GM19468 (cell line): ENCODE measurements around the gene AMPH.

Experiments used
- ATAC-seq: cut with Tn5 transposase; IDR thresholded peaks from one replicate; pipeline ENCODE4 v1.9.1; 2021; ENCODE audit warnings: mild to moderate bottlenecking, moderate library complexity, moderate number of reproducible peaks; ENCODE audit not compliant: unreplicated experiment; ENCODE audit errors: extremely low read depth

The AMPH gene

DNA sequence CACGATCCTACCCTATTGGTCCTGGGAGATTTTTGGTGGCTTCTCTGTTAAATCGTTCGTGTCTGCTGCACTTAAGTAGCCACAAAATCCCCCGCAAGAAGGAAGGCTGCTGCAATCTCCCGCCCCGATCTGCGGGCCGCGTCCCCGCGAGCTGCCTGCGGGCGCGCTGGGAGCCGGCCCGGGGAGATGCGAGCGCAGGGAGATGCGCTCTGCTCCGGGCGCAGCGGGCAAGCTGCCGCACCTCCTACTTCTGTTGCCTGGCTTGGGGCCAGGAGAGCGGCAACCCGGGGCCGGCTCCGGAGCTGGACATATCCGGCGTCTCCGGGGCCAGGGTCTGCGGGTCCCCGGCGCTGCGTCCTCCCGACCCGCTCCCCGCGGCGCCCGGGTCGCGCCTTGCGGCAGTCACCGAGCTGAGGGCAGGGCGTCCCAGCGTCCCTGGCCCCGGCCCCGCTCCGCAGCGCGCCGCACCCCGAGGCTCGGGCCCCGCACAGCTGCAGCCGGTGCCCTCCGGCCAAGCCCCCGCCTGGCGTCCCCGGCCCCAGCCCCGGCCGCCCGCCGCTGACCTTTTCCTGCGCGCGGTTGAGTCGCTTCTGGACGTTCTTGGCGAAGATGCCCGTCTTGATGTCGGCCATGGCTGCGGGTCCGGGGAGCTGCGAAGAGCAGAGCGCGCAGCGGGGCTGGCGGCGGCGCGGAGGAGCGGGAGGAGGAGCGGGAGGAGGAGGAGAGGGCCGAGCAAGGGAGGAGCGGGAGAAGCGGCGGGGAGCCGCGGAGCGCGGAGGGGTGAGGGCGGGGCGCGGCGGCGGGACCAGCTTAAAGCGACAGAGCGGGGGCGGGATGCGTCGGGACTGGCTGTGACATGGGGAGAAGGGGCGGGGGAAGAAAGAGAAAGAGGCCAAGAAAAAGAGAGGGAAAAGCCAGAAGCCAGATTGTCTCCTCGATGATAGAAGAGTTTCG lies at the start of gene AMPH:
Gene AMPH (minus strand): TSS at position 654 of the 954 bp plus-strand sequence. CDS start 22 bp downstream, at position 632.
- ATAC-seq: no peak

DNA sequence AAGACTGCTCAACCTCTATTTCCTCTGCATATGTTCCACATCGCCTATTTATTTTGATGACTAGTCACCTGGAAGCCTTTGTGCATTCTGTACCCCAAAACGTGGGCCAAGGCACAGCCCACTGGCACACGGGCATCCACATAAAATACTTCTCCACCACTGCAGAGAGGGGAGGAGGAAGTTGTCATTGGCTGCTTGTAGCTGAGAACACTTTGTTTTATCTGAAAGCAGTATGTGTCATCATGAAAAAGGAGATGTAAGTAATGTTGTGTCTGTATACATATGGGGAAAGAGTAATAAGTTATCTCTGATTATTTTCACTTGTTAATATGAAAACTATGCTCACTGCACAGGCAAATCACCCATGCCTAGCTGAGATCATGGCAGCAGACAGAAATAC lies 48.2 kb upstream of the AMPH start:
- ATAC-seq: no peak

DNA sequence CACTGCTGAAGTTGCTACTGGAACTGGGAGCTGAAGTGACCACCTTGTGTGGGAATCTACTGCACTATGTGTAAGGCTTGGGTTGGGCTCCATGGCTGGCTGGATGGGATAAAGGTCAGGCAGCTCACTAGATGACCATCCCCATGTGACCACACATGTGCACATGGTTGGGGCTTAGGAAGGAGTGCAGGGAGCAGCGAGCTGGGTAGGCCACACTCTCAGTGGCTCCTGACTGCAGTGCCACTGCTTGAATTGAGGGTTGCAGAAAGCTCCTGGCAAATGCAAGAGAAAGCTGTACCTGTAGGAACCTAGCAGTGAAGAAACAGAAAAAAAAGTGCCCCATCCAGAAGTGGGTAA lies 47.5 kb upstream of the AMPH start:
- no peak for ATAC-seq

DNA sequence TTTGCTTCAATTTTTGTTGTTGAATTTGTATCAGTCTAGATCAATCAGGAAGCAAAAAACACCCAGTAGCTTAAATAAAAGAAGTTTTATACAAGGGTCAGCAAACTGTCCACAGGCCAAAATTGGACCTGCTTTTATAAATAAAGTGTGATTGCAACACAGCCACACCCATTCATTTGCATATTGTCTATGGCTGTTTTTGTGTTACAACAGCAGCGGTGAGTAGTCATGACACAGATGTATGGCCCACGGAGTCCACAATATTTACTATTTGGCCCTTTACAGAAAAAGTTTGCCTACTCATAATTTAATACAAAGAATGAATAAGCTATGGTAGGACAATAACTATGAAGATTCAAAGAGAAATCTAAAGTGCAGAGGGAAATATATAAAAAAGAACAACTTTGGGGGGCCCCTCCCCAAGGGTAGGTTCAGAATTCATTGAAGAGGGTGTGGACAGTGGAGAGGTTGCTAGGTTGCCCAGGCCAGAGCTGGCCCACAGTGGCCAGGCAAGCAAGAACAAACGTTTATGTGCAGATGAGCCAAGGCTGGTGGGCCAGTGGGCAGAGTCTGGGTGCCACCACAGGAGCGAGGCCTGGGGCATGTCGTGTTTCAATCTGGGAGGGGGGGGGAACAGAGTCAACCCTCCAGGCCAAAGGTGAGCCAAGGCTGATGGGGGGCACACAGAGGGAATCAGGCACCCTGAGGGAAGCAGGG lies 47.0 kb upstream of the AMPH start:
- ATAC-seq: no peak

DNA sequence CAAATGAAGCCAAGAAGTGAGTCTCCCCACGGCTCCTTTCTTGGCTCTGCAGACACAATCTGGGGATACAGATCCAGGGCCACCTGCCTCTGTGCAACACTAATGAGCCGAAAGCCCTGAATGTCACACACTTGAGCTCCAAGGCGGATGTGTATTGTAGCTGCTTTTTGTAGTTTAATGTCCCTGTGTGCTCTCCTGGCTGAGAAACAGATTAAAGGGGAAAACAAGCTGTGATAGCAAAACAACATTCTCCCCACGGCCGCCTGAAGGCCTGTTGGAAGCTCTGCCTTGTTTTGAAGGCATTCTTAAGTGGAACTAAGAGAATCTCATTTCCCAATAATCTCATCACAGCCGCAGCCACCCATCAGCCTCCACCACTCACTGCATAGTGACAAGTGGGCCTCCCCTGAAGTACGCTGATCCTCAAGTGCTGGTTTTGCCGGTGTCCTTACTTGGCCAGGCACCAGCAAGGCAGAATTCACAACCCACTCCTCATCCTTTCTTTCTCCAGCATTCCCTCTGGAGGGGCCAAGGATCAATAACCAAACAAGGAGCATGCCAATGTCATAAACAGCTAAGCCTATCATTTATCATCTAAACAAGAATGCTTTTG lies 44.4 kb upstream of the AMPH start:
- no peak for ATAC-seq

DNA sequence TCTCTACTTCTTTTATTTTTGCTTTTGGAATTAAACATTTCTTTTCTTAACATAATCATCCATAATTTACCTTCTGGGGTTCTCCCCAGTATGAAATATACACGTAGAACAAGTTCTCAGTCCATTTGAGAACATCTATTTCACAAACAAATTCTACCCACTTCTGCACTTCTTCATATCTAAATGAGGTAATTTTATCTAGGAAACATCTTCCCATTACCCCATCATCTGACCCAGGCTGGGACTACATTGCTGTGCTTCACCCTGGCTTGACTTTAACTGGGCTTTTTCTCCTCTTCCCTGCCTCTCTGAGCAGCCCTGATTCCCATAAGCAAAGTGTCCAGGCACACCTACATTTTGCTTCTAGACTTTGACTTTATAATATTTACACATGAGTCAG lies 43.3 kb upstream of the AMPH start:
- no peak for ATAC-seq

DNA sequence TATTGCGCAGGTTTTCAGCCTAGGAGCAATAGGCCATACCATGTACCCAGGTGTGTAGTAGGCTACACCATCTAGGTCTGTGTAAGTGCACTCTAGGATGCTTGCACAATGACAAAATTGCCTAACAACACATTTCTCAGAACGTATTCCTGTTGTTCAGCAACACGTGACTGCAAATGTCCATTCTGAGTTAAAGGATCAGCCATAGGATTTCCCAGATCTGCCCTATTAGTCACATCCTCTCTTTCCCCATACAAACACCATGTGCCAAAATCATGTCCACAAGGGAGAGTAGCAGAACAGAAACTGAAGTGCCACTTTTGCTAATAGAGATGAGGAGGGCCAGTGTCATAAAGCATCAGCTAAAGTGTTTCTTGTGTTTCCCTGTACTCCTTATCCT lies 42.6 kb upstream of the AMPH start:
- no peak for ATAC-seq

DNA sequence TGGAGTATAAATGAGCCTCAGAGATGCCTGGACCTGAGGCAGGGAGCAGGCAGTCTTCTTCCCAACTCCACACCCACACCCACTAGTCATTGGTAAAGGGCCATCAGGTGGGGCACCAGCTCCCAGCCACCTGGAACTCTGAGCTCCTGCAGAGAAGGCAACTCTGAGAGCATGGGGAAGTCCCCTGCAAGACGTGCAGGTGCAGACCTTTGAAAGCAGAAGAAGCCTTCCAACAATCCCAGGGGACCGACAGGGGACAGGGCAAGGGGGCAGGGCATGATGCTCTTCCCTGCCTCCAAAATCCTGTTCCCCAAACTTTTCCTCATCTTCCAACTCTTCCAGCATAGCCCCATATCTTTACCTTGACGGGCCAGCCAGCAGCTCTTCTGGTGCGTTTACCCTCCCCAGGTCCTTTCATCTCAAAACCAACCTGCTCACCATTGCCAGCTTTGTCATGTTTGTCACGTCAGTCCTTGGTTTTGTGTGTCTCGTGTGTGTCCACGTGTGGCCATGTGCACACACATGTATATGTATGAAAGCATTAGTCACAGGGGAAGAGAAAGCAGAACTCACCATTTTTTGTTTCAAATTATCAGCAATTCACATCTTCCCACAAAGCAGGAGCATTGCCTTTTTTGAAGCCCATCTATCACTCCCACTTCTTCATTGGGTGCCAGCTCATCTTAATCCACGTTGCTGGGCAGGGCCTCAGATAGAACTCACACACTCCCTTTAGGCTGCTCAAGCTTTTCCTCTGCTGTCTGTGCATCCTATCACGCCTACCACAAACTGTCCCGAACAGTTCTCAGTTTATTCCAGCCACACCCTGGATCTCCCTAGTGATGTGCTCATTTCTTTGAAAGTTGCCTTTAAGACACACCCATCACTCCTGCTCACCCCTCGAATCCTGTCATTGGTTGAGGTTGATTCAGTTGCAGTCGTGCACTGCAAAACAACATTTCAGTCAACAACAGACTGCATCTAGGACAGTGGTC lies 41.0 kb upstream of the AMPH start:
- peak; percentile 32 for ATAC-seq

DNA sequence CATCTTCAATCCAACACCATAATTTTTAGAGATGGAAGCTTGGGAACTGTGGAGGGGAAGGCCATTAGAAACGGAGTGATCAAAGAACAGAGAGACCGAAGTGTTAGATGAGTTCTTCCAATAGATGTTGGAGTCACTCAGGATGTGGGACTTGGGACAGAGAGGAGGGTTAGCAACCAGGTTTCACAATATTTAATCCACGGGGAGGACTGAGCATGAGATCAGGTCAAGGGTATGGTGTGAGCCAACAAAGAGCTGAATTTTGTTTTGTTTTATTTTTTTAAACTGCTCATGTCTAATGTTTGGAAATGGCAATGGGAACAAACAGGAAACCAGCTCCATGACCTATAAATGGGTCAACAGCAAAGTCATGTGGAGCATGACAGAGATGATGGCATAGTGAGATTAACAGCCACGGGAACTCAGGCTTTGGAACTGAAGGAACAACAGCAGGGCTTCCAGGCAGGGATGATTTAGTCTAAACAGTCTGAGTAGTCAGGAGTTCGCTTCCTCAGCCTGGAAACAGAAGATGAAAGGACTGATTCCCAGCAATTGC lies 38.9 kb upstream of the AMPH start:
- ATAC-seq: no peak

DNA sequence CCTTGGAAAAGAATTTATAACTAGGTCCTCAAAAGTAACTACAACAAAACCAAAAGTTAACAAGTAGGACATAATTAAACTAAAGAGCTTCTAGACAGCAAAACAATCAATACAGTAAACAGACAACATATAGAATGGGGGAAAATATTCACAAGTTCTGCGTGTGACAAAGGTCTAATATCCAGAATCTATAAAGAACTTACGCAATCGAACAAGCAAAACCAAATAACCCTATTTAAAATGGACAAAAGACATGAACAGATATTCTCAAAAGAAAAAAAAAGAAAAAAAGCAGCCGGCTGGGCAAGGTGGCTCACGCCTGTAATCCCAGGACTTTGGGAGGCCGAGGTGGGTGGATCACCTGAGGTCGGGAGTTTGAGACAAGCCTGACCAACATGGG lies 33.8 kb upstream of the AMPH start:
- ATAC-seq: no peak

DNA sequence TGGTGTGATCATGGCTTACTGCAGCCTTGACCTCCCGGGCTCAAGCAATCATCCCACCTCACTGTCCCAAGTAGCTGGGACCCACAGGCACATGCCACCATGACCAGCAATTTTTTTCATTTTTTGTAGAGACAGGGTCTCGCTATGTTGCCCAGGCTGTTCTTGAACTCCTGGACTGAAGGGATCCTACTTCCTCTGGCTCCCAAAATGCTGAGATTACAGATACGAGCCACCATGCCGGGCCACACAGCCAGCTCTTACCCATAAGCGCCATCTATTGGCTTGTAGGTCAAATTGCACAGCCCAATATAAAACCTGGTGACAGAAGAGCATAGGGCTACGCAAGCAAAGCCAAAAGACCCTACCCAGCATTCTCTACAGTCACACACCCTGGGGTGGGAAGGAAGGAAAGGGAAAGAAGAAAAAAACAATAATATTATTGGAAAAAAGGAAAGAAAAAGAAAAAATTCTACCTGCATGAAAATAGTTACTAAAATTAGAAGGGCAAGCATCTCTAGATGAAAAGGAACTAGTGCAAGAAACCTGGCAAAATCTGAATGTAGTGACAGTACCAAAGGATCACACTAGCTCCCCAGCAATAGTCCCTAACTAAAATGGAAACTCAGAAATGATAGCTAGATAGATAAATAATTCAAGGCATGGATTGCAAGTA lies 29.4 kb upstream of the AMPH start:
- no peak for ATAC-seq

DNA sequence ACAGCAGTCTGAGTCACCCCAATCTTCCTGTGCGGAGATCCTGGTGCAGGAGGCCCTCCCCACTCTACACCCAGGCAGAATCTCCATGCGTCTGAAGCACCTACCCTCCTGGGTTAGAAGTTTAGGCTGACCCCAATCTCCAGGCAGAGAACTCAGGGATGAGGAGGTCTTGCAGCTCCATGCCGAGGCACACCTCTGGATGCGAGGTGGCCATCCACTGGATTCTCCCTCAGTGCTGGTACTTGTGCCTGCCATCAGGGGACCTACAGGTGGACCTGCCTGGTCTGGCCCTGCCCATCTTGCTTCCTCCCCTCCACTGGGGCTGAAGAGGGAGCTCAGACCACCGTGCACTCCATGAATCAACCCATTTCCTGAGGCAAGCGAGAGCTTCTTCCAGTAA lies 28.8 kb upstream of the AMPH start:
- no peak for ATAC-seq

DNA sequence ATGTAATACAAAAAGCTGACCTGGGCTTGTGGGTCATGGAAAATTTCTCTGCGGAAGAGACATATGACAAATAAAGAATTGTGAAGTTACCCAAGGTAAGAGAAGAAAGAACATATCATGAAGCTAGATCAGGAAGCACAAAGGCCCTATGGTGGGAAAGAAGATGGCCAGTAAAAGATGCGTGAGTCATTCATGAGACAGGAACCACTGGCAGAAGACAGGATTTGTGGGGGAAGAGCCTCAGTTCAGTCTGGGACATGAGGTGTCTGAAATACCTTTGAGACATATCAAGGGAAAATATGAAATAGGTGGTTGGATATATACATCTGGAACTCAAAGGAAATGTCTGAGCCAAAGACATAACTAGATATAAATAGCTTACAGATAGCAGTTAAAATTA lies 27.7 kb upstream of the AMPH start:
- no peak for ATAC-seq

DNA sequence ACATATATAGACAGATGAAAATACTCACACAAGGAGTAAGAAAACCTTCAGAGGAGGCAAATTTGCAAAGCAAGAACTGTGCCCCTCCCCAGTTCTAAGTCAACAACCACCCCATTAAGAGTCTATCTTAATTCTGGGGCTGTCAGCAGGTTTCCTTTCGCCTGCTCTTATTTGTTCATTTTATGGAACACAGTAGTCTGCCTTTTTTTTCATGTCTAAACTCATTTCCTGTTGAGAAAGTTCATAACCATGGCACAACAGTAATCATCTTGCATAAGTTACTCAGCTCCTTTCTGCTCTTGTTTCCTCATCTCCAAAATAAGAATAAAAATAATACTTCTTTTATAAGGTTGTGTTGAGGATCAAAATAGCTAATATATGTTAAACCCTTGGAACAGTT lies 25.8 kb upstream of the AMPH start:
- no peak for ATAC-seq

DNA sequence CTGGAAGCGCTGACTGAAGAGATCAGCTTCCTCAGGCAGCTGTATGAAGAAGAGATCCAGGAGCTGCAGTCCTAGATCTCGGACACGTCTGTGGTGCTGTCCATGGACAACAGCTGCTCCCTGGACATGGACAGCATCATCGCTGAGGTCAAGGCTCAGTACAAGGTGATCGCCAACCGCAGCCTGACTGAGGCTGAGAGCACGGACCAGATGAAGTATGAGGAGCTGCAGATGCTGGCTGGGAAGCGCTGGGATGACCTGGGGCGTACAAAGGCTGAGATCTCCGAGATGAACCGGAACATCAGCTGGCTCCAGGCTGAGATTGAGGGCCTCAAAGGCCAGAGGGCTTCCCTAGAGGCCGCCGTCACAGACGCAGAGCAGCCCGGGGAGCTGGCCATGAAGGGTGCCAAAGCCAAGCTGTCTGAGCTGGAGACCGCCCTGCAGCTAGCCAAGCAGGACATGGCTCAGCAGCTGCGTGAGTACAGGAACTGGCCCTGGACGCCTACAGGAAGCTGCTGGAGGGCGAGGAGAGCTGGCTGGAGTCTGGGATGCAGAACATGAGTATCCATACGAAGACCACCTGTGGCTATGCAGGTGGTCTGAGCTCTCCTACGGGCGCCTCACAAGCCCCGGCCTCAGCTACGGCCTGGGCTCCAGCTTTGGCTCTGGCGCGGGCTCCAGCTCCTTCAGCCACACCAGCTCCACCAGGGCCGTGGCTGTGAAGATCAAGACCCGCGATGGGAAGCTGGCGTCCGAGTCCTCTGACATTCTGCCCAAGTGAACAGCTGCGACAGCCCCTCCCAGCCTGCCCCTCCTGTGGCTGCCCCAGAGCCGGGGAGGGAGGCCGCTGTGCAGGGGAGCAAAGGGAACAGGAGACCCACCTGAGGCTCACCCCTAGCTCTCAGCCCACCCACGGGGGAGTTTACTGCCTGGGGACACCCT lies 24.9 kb upstream of the AMPH start:
- no peak for ATAC-seq

DNA sequence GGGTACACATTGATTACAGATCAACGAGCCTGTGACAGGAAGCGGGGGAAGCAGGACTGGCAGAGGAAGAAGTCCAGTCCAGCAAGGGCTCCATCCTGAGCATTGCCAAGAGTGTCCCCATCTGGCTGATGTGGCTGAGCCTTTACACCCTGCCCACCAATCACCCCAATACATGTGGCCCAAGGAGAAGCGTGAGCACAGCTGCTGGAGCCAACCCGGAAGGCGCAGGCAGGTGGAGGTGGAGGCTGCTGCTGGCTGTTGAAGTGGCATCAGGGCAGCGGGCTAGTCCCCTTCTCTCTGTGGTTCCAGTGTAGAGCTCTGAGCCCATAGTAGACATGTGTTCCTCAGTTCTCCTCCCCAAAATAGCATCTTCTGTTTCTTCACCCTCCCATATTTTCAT lies 6.8 kb upstream of the AMPH start:
- ATAC-seq: no peak

DNA sequence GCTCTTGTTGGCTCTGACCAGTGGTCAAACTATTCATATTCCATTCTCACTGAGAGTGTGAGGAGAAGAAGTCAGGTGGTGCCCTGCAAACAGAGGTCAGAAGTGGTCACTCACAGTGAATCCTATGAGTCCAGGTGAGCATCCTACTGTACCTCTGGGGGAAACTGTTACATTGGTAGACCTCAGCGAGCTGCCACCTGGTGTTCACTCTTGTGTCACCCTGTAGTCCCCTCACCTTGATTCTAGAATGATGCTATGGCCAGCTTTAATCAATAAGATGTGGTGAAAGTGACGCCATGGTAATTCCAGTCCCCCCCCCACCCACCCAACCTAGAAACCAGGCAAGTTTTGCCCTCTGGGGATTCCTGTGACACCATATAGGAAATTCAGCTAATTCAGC lies 1.2 kb upstream of the AMPH start:
- ATAC-seq: no peak
